NCI-H526 (cell line): ENCODE results near the gene ATP10B.
"Not testable (repeated sequence)": the region's sequence is repeated elsewhere in the genome, so short reads cannot be mapped to it uniquely, and the experiment has no call there.

Experiments used
- DNase-seq, 2 experiments: peaks; one replicate each; lab custom pipeline; 2025; lab: John Stamatoyannopoulos, UW

Gene ATP10B

DNA sequence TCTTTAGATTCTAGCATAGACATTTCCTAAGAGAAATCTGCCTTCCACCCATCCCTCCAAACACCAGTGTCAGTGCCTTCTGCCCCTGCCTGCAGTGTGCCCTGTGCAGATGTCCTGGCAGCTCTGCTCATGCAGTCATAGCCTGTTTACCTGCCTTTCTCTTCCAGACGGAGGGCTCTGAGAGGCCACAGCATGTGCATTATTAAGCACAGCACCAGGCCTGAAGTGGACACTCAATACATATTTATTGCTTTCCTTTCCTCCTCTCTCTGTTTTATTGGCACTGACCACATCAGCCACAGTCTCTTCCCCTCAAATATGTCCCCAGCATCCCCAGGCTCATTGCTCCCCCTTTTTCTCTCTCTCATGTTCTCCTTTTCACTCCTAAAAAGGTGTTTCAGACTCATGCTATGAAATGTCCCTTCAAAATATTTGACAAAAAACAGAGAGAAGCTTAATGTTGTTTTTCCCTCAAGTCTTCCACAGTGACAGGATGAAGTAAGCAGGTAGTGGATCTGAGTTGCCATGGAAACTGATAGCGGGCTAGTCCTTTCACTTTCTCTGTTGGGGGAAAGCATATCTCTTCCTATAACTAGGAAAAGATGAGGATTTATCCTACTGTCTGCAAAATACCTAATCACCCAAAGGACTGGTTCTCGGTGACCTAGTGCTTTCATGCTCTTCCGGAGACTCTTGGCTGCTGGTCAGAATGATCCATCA is 100.9 kb downstream of the ATP10B start:
- DNase-seq = no peak

DNA sequence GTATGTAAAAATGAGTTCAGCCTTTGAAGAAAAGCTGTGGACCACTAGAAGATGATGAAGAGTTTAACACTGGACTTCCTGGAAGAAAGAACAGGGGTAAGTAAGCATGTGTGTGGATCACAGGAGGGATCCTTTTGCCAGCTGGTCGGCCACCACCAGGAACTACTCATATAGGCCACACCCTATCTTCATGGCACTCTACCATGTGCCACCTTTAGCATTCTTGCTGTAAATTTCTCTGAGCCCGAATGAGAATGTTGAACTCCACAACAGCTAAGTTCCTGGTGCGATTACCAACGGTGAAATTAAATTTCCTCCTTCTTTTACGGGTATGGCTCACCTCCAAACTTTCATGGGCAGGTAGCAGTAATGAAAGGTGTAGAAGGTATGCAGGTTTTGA is 102.3 kb downstream of the ATP10B start:
- DNase-seq = no peak

DNA sequence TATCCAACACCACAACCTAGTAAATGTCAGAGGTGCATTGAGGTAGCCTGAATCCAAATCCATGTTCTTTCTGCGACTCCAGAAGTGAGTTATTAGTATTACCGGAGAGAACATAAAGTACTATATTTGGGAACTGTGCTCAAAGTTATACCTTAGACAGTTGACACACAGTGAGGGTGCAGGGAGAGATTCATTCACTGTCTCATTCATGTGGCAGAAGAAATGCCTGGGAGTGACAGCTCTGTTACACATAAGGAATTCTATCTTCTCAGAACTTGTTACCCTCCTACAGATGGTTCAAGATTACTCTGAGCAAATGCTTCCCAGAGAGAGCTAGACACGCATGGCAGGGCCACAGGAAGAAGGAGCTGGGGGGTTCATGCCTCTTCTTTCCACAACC is 103.0 kb downstream of the ATP10B start:
- DNase-seq = no peak

DNA sequence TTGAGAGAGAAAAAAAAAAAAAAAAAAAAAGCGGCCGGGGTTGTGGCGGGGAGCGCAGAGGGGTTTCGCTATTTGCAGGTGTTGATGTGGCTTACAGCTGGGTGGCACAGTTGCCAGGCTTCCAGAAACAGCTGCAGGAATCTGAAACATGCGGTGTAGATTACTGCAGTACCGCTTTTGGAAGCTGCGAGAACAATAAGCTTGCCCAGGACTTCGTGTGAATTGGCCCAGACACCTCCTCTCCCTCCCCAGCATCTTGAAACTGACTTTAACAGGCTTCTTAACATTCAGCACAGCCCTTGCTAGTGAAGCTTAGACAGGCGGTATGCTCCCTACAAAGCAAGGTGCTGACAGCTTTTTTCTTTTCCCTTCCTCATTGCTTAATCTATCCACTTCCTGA is 104.0 kb downstream of the ATP10B start:
- no peak for DNase-seq

DNA sequence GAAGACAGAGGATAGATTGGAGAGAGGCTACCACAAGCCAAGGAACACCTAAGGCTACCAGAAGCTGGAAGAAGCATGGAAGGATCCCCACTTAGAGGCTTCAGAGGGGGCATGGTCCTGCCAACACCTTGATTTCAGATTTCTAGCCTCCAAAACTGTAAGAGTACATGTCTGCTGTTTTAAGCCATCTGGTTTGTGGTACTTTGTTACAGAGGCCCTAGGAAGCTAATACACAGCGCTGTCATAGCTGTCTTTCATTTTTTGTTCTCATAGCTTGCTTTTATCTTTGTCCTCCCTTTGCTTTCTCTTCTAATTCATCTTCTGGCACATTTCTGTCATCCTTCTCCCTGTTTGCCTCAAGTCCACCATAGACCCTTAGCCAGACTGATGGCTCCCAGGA is 104.5 kb downstream of the ATP10B start:
- no peak for DNase-seq

DNA sequence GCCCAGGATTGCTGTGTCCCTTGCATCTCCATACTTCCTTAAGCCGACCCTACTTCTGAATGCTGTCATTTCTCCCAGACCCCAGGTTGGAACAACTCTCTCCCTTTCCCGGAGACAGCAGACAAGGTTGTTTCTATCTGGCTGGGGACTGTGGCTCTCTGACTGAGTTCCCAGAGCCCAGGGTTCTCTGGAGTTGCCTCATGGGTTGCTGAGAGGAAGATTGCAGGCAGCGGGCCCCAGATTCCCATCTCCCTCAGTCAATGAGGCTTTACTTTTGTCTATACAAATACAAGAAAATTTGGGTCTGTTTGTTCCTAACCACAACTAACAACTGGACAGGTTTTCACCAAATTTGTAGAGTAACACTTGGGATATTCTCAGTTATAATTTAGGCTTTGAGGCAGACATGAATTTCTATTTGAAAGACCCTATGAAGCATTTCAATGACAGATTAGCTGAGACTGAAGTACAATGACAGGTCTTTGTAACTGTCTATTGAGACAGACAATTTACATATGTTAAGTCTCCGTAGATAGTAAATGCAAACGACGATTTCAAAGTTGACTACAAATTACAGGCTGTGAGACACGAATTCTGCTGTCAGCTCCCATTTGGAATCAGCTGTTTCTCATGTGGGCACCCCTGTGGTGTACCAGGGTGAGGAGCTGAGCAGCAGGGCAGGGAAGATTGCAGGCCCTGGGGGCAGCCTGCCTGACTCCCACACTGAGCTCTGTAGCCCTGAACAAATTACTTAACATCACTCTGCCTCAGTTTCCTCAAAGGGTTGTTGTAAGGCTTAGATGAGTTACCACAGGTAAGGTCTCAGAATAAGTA is 107.5 kb downstream of the ATP10B start:
- peak; percentile 53 to 61 for DNase-seq

DNA sequence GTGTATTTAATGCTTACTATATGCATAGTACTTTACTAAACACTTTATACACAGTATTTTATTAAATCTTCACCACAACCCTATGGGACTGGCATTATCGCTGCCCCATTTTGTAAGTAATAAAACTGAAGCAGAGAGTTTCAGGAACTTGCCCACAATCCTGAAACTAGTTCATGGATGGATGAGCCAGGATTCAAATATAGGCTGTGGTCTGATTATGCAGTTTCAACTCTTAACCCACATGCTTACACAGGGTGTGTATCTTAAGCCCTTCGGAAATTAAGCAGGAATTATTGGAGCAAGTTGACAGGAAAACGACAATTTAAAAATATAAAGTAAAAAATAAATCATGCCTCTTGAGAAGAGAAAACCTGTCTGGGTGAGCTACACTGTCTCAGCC is 109.0 kb downstream of the ATP10B start:
- peak in 1 of 2 experiments; percentile 43 for DNase-seq

DNA sequence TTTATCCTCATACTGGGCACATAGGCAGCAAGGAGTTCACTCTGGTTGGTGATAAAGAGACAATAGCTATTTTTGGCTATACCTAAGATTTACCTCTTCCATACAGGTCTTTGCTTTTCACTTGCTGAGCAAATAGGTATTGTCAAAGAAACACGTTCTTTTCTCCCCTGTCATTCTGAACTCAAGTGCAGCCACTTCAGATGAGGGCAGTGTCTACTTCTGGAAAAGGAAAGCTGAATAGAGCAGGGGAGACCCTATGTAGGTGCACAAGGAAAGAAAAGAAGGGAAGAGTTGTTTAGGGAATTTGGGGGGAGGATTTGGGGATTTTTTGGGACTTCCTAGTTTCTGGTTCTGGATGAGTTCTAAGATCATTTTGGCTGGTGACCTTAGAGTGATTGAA is 109.6 kb downstream of the ATP10B start:
- DNase-seq = no peak

DNA sequence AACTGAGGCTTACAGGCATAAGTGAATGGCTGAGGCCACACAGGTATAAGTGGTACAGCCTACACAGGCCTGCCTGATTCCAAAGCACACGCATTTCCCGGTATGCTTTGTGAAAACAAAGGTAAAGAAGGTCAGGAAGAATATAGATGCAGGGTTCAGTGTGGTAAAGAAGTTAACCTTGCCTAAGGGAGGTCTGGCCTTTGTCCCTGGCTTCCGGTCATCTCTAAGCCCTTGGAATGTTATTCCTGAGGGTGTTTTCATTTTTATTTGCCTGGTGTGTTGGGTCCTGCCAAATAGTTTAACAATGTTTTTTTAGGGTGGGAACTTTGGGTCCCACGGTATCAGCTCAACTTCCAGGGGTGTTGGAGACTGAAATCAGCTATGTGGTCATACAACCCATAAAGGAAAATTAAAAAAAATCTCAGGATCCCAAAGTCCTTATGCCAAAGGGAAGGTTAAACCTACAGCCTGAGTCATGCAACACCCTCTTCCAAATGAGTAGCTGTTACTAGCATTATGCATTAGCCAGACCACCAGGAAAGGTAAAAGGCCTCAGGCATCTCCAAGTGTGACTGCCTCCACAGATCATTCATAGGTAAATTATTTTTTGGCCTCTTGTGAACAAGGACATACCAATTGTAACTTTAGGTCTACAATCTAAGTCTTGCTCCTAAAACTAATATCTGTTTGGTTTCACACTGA is 124.6 kb downstream of the ATP10B start:
- DNase-seq = no peak

DNA sequence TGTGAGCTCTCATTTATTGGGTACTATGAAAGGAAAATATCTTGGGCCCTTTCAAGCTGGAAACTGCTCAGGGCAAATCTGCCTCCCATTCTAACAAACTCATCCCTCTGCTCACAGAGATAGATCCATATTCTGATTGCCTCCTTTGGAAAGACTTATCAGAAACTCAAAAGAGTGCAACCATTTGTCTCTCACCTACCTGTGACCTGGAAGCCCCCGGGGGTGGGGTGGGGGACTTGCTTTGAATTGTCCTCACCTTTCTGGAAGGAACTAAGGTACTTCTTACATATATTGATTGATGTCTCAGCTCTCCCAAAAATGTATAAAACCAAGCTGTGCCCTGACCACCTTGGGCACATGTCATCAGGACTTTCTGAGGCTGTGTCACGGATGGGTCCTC is 125.3 kb downstream of the ATP10B start:
- DNase-seq = no peak

DNA sequence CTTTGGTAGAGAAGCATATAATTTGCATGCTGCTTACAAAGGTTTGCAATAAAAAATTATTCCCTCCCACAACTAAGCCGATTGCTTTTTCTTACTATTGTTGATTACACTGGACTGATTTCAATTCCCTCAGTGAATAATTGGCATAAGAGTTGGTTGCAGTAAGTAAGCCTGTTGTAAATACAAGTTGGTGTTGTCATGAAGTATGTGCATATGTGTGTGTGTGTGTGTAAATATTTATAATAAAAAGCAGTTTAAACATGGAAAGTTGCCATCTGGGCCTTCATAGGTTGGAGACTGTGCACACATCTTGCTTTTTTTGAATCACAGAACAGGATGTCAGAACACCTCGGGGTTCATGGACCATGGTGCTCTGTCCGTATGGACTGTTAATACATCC is 131.2 kb downstream of the ATP10B start:
- peak in 1 of 2 experiments; percentile 9 for DNase-seq

DNA sequence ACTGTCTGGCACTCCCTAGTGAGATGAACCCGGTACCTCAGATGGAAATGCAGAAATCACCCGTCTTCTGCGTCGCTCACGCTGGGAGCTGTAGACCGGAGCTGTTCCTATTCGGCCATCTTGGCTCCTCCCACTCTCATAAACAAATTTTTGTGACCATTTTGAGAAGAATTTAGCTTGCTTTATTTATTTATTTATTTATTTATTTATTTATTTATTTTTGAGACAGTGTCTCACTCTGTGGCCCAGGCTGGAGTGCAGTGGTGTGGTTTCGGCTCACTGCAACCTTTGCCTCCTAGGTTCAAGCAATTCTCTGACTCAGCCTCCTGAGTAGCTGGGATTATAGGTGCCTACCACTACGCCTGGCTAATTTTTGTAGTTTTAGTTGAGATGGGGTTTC is 136.5 kb downstream of the ATP10B start:
- DNase-seq = not testable (repeated sequence)

DNA sequence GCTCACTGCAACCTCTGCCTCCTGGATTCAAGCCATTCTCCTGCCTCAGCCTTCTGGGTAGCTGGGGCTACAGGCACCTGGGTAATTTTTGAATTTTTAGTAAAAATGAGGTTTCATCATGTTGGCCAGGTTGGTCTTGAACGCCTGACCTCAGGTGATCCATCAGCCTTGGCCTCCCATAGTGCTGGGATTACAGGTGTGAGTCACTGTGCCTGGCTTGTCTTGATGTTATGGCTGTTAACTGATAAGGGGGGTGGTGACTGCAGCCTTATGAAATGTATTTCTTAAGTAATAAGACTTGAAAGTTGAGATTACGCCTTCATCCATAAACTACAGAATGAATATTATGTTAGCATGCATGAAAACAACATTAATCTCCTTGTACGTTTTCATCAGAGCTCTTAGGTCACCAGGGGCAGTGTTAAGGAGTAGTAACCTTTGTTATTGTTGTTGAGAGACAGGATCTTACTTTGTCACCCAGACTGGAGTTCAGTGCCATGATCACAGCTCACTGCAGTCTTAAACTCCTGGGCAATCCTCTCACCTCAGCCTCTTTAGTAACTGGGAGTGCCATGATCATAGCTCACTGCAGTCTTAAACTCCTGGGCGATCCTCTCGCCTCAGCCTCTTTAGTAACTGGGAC is 148.3 kb downstream of the ATP10B start:
- DNase-seq = no peak

DNA sequence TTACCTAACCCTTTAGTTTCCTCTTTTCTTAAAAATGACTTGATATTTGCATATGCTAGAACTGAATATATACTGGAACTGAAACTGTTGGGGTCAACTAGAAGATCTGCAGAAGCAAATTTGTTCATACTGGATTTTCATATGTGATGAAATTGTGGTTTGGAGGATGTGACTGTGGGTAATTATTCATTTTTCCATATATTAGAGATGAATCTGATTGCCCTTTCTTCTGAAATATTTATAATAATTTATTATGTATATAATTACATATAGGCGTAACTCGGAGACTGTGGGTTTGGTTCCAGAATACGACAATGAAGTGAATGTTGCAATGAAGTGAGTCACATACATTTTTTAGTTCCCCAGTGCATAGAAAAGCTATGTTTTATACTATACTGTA is 149.1 kb downstream of the ATP10B start:
- no peak for DNase-seq

DNA sequence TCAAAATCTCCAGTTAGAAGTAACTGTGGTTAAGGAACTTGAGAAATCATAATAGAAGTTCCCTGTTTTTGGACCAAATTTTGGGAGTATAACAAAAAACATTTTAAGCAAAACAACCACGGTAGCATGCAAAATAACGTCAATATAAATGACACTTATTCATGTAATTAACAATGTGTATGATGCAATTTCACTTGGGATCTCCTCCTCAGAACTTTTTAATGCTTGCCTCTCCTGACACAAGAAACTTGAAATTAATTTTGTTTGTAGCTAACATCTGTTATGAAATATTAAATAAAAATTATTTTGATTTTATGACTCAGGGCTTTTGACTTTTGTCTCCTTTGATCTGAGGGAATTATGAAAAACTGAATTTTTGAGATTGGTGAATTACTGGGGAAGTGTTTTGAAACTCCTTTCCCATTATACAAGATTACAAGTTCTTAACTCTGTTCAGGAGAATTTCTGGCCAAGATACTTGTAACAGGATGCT is 149.7 kb downstream of the ATP10B start:
- DNase-seq = no peak

DNA sequence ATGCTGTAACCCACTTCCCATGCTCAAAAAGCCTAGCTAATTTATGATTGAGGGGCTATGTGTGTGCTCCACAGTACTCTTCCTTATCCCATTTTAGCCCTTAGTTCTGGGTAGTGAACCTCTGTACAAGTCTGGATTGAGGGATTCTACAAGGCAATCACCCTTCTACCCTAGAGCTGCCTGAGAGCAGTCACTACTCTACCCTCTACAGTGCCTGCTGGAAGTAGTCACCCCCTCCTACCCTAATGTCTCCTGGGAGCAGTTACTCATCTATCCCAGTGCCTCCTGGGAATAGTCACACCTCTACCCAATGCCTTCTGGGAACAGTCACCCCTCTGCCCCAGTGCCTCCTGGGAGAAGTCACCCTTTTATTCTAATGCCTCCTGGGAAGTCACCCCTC is 150.6 kb downstream of the ATP10B start:
- no peak for DNase-seq

DNA sequence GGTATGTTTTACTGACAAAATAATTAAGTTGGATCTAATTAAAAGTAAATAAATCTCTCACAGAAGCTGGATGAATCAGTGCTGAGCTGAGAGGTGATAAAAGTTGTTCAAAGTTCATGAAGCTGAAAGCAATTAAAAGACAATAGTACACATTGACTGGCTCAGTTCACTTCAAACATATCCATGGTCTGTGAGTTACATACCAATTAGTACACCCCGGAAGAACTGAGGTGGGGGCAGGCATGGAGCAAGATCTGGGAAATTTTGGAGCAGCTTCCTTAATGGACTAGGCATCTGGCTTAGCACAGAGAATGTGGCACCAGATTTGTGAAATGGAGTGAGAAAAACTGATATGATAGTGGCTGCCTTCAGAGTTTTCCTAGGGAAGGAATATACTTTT is 152.7 kb downstream of the ATP10B start:
- DNase-seq = no peak

DNA sequence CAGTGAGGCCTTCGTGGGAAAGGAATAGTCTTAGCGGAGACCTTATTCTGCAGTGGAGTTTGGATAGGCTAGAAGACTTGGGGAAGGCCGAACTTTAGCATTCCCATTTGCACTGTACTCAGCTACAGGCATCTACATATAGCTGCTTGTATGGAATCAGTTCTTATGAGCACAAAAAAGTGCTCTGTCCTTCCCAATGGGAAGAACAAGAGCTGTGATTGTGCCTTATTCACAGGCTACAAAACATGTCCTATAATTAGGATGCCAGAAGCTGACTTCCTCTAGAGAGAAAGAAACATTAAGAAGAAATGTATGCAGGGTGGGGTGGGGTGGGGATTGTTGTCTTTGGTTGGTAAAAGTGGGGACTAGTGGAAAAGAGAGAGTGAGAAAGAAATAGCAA is 154.7 kb downstream of the ATP10B start:
- DNase-seq = no peak

DNA sequence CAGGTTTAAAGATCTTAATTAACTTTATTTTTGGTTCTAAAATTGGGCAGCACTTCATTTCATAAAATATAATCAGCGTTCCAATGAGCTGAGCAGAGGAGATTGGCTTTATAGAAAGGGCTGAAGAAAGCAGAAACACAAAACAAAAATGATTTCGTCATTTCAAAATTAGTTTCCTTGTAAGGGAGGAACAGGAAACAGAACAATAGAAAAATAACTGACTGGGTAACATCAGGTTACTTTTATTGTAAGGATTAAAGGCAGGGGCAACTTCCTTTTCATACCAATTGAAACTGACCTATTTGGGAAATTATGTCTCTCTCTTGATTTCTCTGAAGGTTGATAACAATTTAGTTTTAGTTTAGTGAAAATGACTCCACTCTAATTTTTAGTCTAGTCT is 157.1 kb downstream of the ATP10B start:
- DNase-seq = no peak

DNA sequence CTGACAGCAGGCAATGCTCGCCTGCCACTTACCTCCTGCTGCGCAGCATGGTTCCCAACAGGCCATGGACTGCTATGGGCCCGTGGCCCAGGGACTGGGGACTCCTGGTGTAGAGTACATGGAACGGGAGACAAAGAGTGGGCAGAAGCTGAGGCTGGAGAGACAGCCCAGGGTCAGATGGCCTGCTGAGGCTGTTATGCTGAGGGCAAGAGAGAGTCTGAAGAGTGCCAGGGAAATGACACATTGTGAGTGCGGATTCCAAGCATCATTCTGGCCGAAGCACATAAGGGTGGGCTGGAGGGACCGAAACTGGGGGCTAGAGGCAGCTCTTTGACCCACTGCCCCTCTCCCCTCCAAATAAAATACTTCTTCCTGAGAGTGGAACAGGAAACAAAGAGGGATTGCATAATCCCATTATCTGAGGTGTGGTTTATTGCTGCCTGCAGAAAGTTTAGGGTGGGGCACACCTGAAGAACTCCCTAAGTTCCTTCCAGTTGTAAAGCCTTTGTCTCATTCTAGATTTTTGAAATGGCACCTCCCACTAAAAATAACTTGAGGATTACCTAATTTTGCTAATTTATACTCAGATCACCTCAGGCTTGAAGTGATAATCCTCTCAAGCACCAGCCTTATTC is 158.1 kb downstream of the ATP10B start:
- DNase-seq = no peak

DNA sequence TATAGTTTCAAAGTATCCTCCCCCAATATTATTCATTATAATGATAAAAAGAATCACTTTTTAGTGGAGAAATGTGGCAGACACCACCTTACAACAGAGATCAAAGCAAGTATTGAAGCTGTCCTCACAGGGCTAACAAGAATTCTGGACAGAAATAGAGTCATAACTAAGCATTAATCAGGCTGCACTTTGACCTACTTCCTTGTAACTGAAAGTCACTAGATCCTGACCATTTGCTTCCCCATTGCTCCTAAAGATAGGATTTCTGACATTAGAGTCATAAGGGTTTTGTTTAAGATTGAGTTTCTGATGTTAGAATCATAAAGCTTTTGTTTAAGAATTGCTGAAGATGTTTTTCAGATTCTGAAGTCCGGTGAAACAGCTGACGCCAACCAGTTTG is 159.7 kb downstream of the ATP10B start:
- no peak for DNase-seq

DNA sequence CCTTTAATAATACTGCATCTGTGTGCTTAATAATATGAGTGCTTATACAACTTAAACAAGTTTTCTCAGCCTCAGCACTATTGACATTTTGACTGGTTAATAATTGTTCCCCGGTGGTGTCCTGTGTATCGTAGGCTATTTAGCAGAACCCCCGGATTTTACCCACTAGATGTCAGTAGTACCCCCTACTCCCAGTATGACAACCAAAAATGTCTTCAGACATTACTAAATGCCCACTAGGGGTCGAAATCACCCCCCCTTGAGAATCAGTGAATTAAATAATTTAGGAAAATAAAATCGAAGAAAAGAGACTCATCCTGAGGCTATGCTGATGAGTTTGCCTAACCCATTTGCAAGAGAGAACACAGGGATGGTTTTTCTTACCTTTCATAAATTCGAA is 166.3 kb downstream of the ATP10B start:
- DNase-seq = peak in 1 of 2 experiments; percentile 41
